A549 (cell line): Measurements from ENCODE around the gene PODXL2.

Experiments
- CTCF ChIP-seq: fragments of >200 bp; sonication (Bioruptor Twin); formaldehyde crosslinking; IDR thresholded peaks from 3 replicates; pipeline ENCODE4 v1.5.1; 2016
- ZFP36 ChIP-seq: fragments of 450-650 bp; IDR thresholded peaks from 2 replicates; pipeline ENCODE4 v1.6.1; 2014; ENCODE audit warnings: borderline replicate concordance; ENCODE audit not compliant: partially characterized antibody

GRCh38 chr3:127645371-127646015 lies 16.5 kb downstream of the PODXL2 start:
- TF ChIP-seq CTCF (no peak), ZFP36 (no peak)
